PC-9 (cell line): ENCODE data around the gene PCNP.
"Not testable (repeated sequence)": the region's sequence is repeated elsewhere in the genome, so short reads cannot be mapped to it uniquely, and the experiment has no call there.

ENCODE experiments used
- EZH2 ChIP-seq: fragments of 200-600 bp; sonication (generic); IDR thresholded peaks from 2 replicates; pipeline ENCODE4 v1.8.0; 2017; ENCODE audit warnings: antibody characterized with exemption, low read depth
- TF ChIP-seq, protein P1 (sequence below): fragments of 200-600 bp; sonication (generic); conservative IDR thresholded peaks from 2 replicates; pipeline ENCODE4 v1.6.1; 2017; ENCODE audit warnings: mixed run types, antibody characterized with exemption, mild to moderate bottlenecking, moderate library complexity

DNA sequence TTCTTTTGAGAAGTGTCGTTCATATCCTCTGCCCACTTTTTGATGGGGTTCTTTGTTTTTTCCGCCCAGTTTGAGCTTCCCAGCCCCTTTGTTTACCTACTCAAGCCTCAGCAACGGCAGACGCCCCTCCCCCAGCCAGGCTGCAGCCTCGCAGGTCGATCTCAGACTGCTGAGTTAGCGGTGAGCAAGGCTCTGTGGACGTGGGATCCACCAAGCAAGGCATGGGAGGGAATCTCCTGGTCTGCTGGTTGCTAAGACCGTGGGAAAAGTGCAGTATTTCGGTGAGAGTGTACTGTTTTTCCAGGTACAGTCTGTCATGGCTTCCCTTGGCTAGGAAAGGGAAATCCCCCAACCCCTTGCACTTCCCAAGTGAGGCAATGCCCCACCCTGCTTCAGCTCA lies 31.4 kb downstream of the PCNP start:
- TF ChIP-seq, protein P1, sequence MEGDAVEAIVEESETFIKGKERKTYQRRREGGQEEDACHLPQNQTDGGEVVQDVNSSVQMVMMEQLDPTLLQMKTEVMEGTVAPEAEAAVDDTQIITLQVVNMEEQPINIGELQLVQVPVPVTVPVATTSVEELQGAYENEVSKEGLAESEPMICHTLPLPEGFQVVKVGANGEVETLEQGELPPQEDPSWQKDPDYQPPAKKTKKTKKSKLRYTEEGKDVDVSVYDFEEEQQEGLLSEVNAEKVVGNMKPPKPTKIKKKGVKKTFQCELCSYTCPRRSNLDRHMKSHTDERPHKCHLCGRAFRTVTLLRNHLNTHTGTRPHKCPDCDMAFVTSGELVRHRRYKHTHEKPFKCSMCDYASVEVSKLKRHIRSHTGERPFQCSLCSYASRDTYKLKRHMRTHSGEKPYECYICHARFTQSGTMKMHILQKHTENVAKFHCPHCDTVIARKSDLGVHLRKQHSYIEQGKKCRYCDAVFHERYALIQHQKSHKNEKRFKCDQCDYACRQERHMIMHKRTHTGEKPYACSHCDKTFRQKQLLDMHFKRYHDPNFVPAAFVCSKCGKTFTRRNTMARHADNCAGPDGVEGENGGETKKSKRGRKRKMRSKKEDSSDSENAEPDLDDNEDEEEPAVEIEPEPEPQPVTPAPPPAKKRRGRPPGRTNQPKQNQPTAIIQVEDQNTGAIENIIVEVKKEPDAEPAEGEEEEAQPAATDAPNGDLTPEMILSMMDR, result not testable (repeated sequence)
- TF ChIP-seq EZH2, result not testable (repeated sequence)
